Measurements from ENCODE around the gene GOLGA8B. TPM values are rescaled to one million over a fixed set of nuclear protein-coding genes. Genes with fewer than 3 reads are reported as not detected.
A peak's percentile ranks its signal among the peaks of the same experiment; 100 is the strongest.
"Not testable (repeated sequence)": the region's sequence is repeated elsewhere in the genome, so short reads cannot be mapped to it uniquely, and the experiment has no call there.

GOLGA8B gene
- polyA plus RNA-seq, 3 donors: 0.37 to 11.5 TPM; not detected in 1

GRCh38 chr15:34582461-34583371 lies 735 bp downstream of the GOLGA8B start:
- Mint-ChIP-seq H3K27me3 (ENCODE audit: low read depth in 3 of 3) (peaks cover 31 to 48% (median 36%) of the 10 kb centered on the region in 3 donors), H3K27ac (no peak overlapping the region), H3K9me3 (peaks cover 0 to 5% (median 0%) of the 10 kb centered on the region in 7 donors), H3K36me3 (no peaks in the 10 kb centered on the region), H3K4me1 (peaks cover 14% of the 10 kb centered on the region), H3K4me3 (peak overlapping the region; percentile 82 to 86)
- TF ChIP-seq CTCF (IDR thresholded peaks at IDR 0.05): no peak
- 1% methylated on average over 62 of the region's 70 CpGs for WGBS (ENCODE audit: insufficient coverage)
- peak in 1 of 3 donors; percentile 2 for DNase-seq
- Histone ChIP-seq H3K9ac (ENCODE audit: insufficient read depth, low read length, poor library complexity, severe bottlenecking) (peak overlapping the region; percentile 65), H3K4me1 (ENCODE audit: control insufficient read depth in 1 of 2, insufficient read depth in 2 of 2, low read length in 2 of 2) (peaks cover 13 to 20% of the 10 kb centered on the region in 2 donors), H4K20me1 (ENCODE audit: insufficient read depth, low read length) (no peaks in the 10 kb centered on the region), H3K36me3 (replicated peaks in 1 of 2; ENCODE audit: control insufficient read depth in 1 of 2, insufficient read depth in 2 of 2, low read length in 2 of 2) (no peaks in the 10 kb centered on the region), H3K27ac (ENCODE audit: low read depth in 1 of 2, low read length in 2 of 2) (no peak overlapping the region), H2AFZ (ENCODE audit: insufficient read depth, low read depth, low read length, poor library complexity, severe bottlenecking) (peak overlapping the region; percentile 88), H3K4me3 (replicated peaks in 1 of 3; ENCODE audit: low read depth in 2 of 3, low read length in 3 of 3) (peak overlapping the region; percentile 43 to 78 (median 74)), H3K9me3 (replicated peaks in 1 of 2; ENCODE audit: control insufficient read depth in 1 of 2, insufficient read depth in 1 of 2, low read length in 2 of 2) (no peaks in the 10 kb centered on the region), H3K79me2 (ENCODE audit: insufficient read depth, low read length) (no peaks in the 10 kb centered on the region), H3K27me3 (ENCODE audit: control insufficient read depth in 2 of 2, insufficient read depth in 2 of 2, low read length in 2 of 2) (peaks cover 15 to 35% of the 10 kb centered on the region in 2 donors), H3K4me2 (replicated peaks; ENCODE audit: extremely low read depth, low read length, poor library complexity, severe bottlenecking) (peak overlapping the region; percentile 91)
- intact Hi-C loops (cut with micrococcal nuclease): loop anchor here in 1 of 2 donors (10.0 kb wide), 2 partner anchors 218 to 518 kb away; partner anchors contain the start of gene LPCAT4

- H3K4me1 Mint-ChIP-seq: peaks cover 16% of the 10 kb centered on the region
- not testable (repeated sequence) for H3K79me2 ChIP-seq (ENCODE audit: insufficient read depth, low read length); H3K9me3 ChIP-seq (replicated peaks in 1 of 2; ENCODE audit: control insufficient read depth in 1 of 2, insufficient read depth in 1 of 2, low read length in 2 of 2); DNase-seq; H3K36me3 Mint-ChIP-seq; H3K27ac ChIP-seq (ENCODE audit: low read depth in 1 of 2, low read length in 2 of 2); H4K20me1 ChIP-seq (ENCODE audit: insufficient read depth, low read length); H3K9me3 Mint-ChIP-seq; H3K36me3 ChIP-seq (replicated peaks in 1 of 2; ENCODE audit: control insufficient read depth in 1 of 2, insufficient read depth in 2 of 2, low read length in 2 of 2); H3K9ac ChIP-seq (ENCODE audit: insufficient read depth, low read length, poor library complexity, severe bottlenecking)
- Histone ChIP-seq H3K4me2 (replicated peaks; ENCODE audit: extremely low read depth, low read length, poor library complexity, severe bottlenecking) (peak overlapping the region; percentile 91), H3K4me3 (replicated peaks in 1 of 3; ENCODE audit: low read depth in 2 of 3, low read length in 3 of 3) (peak overlapping the region in 1 of 3 experiments; percentile 78), H3K4me1 (ENCODE audit: control insufficient read depth in 1 of 2, insufficient read depth in 2 of 2, low read length in 2 of 2) (peaks cover 13 to 20% of the 10 kb centered on the region in 2 donors), H2AFZ (ENCODE audit: insufficient read depth, low read depth, low read length, poor library complexity, severe bottlenecking) (peak overlapping the region; percentile 88), H3K27me3 (ENCODE audit: control insufficient read depth in 2 of 2, insufficient read depth in 2 of 2, low read length in 2 of 2) (peaks cover 15 to 35% of the 10 kb centered on the region in 2 donors)
- intact Hi-C loops (cut with micrococcal nuclease): loop anchor here in 1 of 2 donors (10.0 kb wide), 2 partner anchors 217 to 517 kb away; partner anchors contain the start of gene LPCAT4
- H3K27me3 Mint-ChIP-seq (ENCODE audit: low read depth in 3 of 3): peaks cover 31 to 48% (median 38%) of the 10 kb centered on the region in 3 donors
- peak overlapping the region in 2 of 7 donors; percentile 22 to 41 for H3K27ac Mint-ChIP-seq
- WGBS (ENCODE audit: insufficient coverage): 96% methylated on average over 9 of the region's 15 CpGs
- peak overlapping the region; percentile 82 to 86 for H3K4me3 Mint-ChIP-seq
Measured at GRCh38 chr15:34581687-34582460, 1.6 kb downstream of the GOLGA8B start.

Measured in CD14-positive monocyte (primary cell).